GM12878 (cell line): ENCODE data around the gene TACC3. TPM values are rescaled to one million over a fixed set of nuclear protein-coding genes. Genes with fewer than 3 reads are reported as not detected.

Experiments used
- ATAC-seq: fragments of 200-7000 bp; cut with Tn5 transposase; 3 replicates; pipeline ENCODE4 v1.9.1; 2020; ENCODE audit warnings: mild to moderate bottlenecking, moderate library complexity
- BruUV-seq: library from RNA; stranded (reverse); fragments of 400-500 nt; replicated peaks from 2 replicates; lab custom pipeline; 2021; lab: Mats Ljungman, UMichigan
- CTCF ChIA-PET: fragments of 300-600 bp; sonication (Branson Sonifier 250); formaldehyde crosslinking; extraction: SDS; loops from one replicate; lab custom pipeline; 2021; ENCODE audit warnings: inconsistent platforms; lab: Yijun Ruan, JAX
- POLR2A ChIA-PET: fragments of 350-600 bp; formaldehyde crosslinking; extraction: SDS; loops from one replicate; lab custom pipeline; 2021; ENCODE audit warnings: inconsistent platforms; lab: Charles Lee
- RAD21 ChIA-PET: fragments of 300-600 bp; sonication (Branson Sonifier 250); formaldehyde crosslinking; loops from one replicate; lab custom pipeline; 2023; ENCODE audit warnings: antibody characterized with exemption; ENCODE audit not compliant: unreplicated experiment; lab: Charles Lee
- SMC1A ChIA-PET: fragments of 300-600 bp; sonication (Branson Sonifier 250); formaldehyde crosslinking; loops from one replicate; lab custom pipeline; 2023; ENCODE audit not compliant: unreplicated experiment, uncharacterized antibody; lab: Charles Lee
- DNase-seq: peaks from one replicate; pipeline ENCODE4 v3.0.0-alpha.2; 2011; ENCODE audit warnings: low read depth, low spot score
- FAIRE-seq: peaks from 3 replicates; lab custom pipeline; 2011; peaks lifted over from hg19 to GRCh38; lab: Jason Lieb, UNC
- H2AFZ ChIP-seq: 2 replicates; pipeline ENCODE4 v1.6.0; 2011; ENCODE audit warnings: low read depth, low read length, control low read depth; ENCODE audit not compliant: control insufficient read depth
- H3K27ac ChIP-seq: 2 replicates; pipeline ENCODE4 v1.5.1; 2011; ENCODE audit warnings: control low read depth; ENCODE audit not compliant: control insufficient read depth, insufficient read depth
- H3K27me3 ChIP-seq, 2 experiments: replicated peaks in 1 of 2; 2 replicates each; pipeline versions ENCODE4 v1.6.0 to v1.6.1; 2011; ENCODE audit warnings: low read length in 1 of 2; ENCODE audit not compliant: control insufficient read depth in 2 of 2, insufficient read depth in 2 of 2
- H3K36me3 ChIP-seq, 2 experiments: 2 replicates each; pipeline ENCODE4 v1.5.1; 2011; ENCODE audit warnings: low read length in 1 of 2; ENCODE audit not compliant: control insufficient read depth in 2 of 2, insufficient read depth in 2 of 2
- H3K4me1 ChIP-seq: 2 replicates; pipeline ENCODE4 v1.6.1; 2011; ENCODE audit warnings: mild to moderate bottlenecking, low read length, moderate library complexity, mixed read lengths; ENCODE audit not compliant: control insufficient read depth, insufficient read depth
- H3K4me2 ChIP-seq: 2 replicates; pipeline ENCODE4 v1.6.0; 2011; ENCODE audit warnings: control low read depth; ENCODE audit not compliant: control insufficient read depth, insufficient read depth
- H3K4me3 ChIP-seq: fragments of 200-600 bp; sonication (generic); 2 replicates; pipeline ENCODE4 v1.5.1; 2016
- H3K79me2 ChIP-seq: 2 replicates; pipeline ENCODE4 v1.6.0; 2011; ENCODE audit warnings: low read length; ENCODE audit not compliant: control insufficient read depth, insufficient read depth
- H3K9ac ChIP-seq: 2 replicates; pipeline ENCODE4 v1.8.0; 2011; ENCODE audit warnings: low read length, control low read depth, mixed read lengths; ENCODE audit not compliant: control insufficient read depth, insufficient read depth
- H3K9me3 ChIP-seq: replicated peaks from 3 replicates; pipeline ENCODE4 v1.5.1; 2011; ENCODE audit warnings: mild to moderate bottlenecking, low read length; ENCODE audit not compliant: control insufficient read depth, insufficient read depth
- H4K20me1 ChIP-seq: 2 replicates; pipeline ENCODE4 v1.6.0; 2011; ENCODE audit not compliant: control insufficient read depth, insufficient read depth
- CBFB ChIP-seq: IDR thresholded peaks from 2 replicates; pipeline ENCODE4 v1.6.1; 2016; ENCODE audit warnings: antibody characterized with exemption, low read depth
- FOXM1 ChIP-seq: IDR thresholded peaks from 2 replicates; pipeline ENCODE4 v1.6.1; 2012; ENCODE audit warnings: low read depth, mild to moderate bottlenecking, inconsistent platforms, low read length, moderate library complexity
- MTA3 ChIP-seq: IDR thresholded peaks from 2 replicates; pipeline ENCODE4 v1.6.1; 2012; ENCODE audit warnings: low read length, inconsistent platforms, borderline replicate concordance
- MYB ChIP-seq: fragments of 150-350 bp; IDR thresholded peaks from 2 replicates; pipeline ENCODE4 v1.6.1; 2014; ENCODE audit warnings: mild to moderate bottlenecking, low read depth, low read length, borderline replicate concordance
- NFXL1 ChIP-seq: fragments of 450-650 bp; IDR thresholded peaks from 2 replicates; pipeline ENCODE4 v1.6.1; 2017; ENCODE audit warnings: antibody characterized with exemption, mild to moderate bottlenecking, borderline replicate concordance
- POLR2AphosphoS2 ChIP-seq: IDR thresholded peaks from 2 replicates; pipeline ENCODE4 v1.6.1; 2011; ENCODE audit warnings: low read depth, mild to moderate bottlenecking, low read length, improper control_type of control experiment, moderate library complexity
- RAD21 ChIP-seq: IDR thresholded peaks from 2 replicates; pipeline ENCODE4 v1.6.1; 2011; ENCODE audit warnings: mild to moderate bottlenecking, low read depth, low read length, moderate library complexity; ENCODE audit not compliant: insufficient read depth
- TCF12 ChIP-seq: IDR thresholded peaks from 2 replicates; pipeline ENCODE4 v1.6.1; 2011; ENCODE audit warnings: low read depth, mild to moderate bottlenecking, low read length
- ZNF207 ChIP-seq: fragments of 450-650 bp; IDR thresholded peaks from 2 replicates; pipeline ENCODE4 v1.6.1; 2014; ENCODE audit warnings: antibody characterized with exemption, mild to moderate bottlenecking, borderline replicate concordance
- ZNF274 ChIP-seq: IDR thresholded peaks from one replicate; pipeline ENCODE4 v1.8.0; 2011; ENCODE audit not compliant: insufficient read length, insufficient read depth
- ZNF384 ChIP-seq: IDR thresholded peaks from 2 replicates; pipeline ENCODE4 v1.6.1; 2012; ENCODE audit warnings: low read depth, mild to moderate bottlenecking, low read length, improper control_type of control experiment, borderline replicate concordance
- WGBS: methylation state at CpG from one replicate; pipeline ENCODE4 v1.1.6; 2016; ENCODE audit warnings: low lambda C conversion rate; ENCODE audit not compliant: insufficient replicate concordance, insufficient coverage; ENCODE audit errors: missing lambda C conversion rate; 5-methylcytosine and 5-hydroxymethylcytosine counted together
- in situ Hi-C: fragments of 300-500 bp; cut with MboI; formaldehyde crosslinking; loops from 9 replicates; pipeline ENCODE4 v1.14.3; 2018; ENCODE audit warnings: mixed read lengths
- intact Hi-C: fragments of 100-400 bp; cut with micrococcal nuclease; formaldehyde crosslinking; loops from one replicate; pipeline ENCODE4 v1.14.2; 2022; ENCODE audit not compliant: unreplicated experiment
- polyA plus RNA-seq, 11 experiments: library from polyadenylated mRNA; depleted of rRNA in 4 of 11; unstranded in 6 of 11; stranded (reverse) in 5 of 11; fragments of >200 nt; fragmentation: Nextera tagmentation in 4 of 11; fragmentation: Illumina TruSeq in 1 of 11; extraction: Ambion mirVana in 4 of 11; extraction: Trizol in 1 of 11; gene quantifications; 1 replicate in 1 of 11; 2 replicates in 10 of 11; pipeline versions ENCODE4 v1.2.1 to v1.2.3, GENCODE V29; 2011 to 2016; ENCODE audit warnings: inconsistent platforms in 2 of 11, missing spikeins in 2 of 11, low read depth in 1 of 11
- total RNA-seq, 4 experiments: library from RNA; depleted of rRNA in 3 of 4; stranded (reverse); fragments of >200 nt in 3 of 4; fragmentation: Illumina TruSeq in 1 of 4; extraction: Trizol in 1 of 4; gene quantifications; 2 replicates each; pipeline versions ENCODE4 v1.2.1 to v1.2.3, GENCODE V29; 2013 to 2021
- TF ChIP-seq, protein P1 (sequence below): fragments of 450-650 bp; IDR thresholded peaks from 2 replicates; pipeline ENCODE4 v1.6.1; 2016; ENCODE audit warnings: mild to moderate bottlenecking
- TF ChIP-seq, protein P2 (sequence below): fragments of 450-650 bp; IDR thresholded peaks from 2 replicates; pipeline ENCODE4 v1.6.1; 2016; ENCODE audit warnings: mild to moderate bottlenecking, moderate library complexity, borderline replicate concordance
- TF ChIP-seq, protein P3 (sequence below): IDR thresholded peaks from 2 replicates; pipeline ENCODE4 v1.6.1; 2011; ENCODE audit warnings: low read depth, mild to moderate bottlenecking, low read length, moderate library complexity, borderline replicate concordance; ENCODE audit errors: extremely low read depth
- TF ChIP-seq, protein P4 (sequence below): fragments of 450-650 bp; IDR thresholded peaks from 2 replicates; pipeline ENCODE4 v1.6.1; 2018; ENCODE audit warnings: borderline replicate concordance, mild to moderate bottlenecking; ENCODE audit not compliant: partially characterized antibody

Gene TACC3
- total and polyA plus RNA-seq, 10 of the 15 experiments (the other 5 are each of a cell fraction or from before 2014, with no cell fraction given): 2.8 to 121 (median 73.3) TPM

DNA sequence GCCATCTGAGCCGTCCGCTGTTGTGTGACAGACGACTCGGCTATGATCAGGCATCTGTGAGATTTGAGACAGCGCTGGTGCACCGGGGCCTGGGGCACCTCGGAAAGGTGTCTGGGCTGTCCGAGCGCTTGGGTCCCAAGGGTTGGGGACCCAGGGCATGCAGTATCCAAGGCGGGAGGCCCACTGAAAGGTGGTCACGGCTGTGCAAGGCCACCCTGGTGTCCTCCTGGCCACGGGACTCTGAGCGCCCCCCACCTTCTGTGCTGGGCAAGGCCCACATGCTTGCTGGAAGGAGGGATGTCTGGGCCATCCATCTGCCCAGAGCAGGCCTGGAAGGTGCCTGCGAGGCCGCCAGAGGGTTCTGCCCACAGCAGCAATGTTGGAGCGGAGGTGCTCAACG, 19.9 kb downstream of the TACC3 start:
- H4K20me1 ChIP-seq: no peaks in the 10 kb centered on the region
- ATAC-seq: no peak
- ChIA-PET RAD21 (no interaction called here), SMC1A (no interaction called here), CTCF (interaction anchor here (2.2 kb wide), 1 partner anchor 48 kb away, joined by 8 read pairs; no protein-coding TSS in a partner anchor)
- H3K9me3 ChIP-seq: peaks cover 18% of the 10 kb centered on the region
- WGBS: 85% methylated on average over 12 of the region's 17 CpGs
- intact Hi-C loops: no loop called here
- no peak overlapping the region for H3K9ac ChIP-seq
- no peaks in the 10 kb centered on the region for H3K4me1 ChIP-seq
- no peak overlapping the region for H3K27ac ChIP-seq
- no peak for FAIRE-seq
- TF ChIP-seq, protein P1, sequence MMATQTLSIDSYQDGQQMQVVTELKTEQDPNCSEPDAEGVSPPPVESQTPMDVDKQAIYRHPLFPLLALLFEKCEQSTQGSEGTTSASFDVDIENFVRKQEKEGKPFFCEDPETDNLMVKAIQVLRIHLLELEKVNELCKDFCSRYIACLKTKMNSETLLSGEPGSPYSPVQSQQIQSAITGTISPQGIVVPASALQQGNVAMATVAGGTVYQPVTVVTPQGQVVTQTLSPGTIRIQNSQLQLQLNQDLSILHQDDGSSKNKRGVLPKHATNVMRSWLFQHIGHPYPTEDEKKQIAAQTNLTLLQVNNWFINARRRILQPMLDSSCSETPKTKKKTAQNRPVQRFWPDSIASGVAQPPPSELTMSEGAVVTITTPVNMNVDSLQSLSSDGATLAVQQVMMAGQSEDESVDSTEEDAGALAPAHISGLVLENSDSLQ: no peak
- TF ChIP-seq ZNF207 (no peak), CBFB (no peak), TCF12 (no peak), FOXM1 (no peak), POLR2AphosphoS2 (no peak), MYB (no peak), MTA3 (no peak), ZNF274 (no peak), NFXL1 (no peak), RAD21 (no peak), ZNF384 (no peak)
- TF ChIP-seq, protein P2, sequence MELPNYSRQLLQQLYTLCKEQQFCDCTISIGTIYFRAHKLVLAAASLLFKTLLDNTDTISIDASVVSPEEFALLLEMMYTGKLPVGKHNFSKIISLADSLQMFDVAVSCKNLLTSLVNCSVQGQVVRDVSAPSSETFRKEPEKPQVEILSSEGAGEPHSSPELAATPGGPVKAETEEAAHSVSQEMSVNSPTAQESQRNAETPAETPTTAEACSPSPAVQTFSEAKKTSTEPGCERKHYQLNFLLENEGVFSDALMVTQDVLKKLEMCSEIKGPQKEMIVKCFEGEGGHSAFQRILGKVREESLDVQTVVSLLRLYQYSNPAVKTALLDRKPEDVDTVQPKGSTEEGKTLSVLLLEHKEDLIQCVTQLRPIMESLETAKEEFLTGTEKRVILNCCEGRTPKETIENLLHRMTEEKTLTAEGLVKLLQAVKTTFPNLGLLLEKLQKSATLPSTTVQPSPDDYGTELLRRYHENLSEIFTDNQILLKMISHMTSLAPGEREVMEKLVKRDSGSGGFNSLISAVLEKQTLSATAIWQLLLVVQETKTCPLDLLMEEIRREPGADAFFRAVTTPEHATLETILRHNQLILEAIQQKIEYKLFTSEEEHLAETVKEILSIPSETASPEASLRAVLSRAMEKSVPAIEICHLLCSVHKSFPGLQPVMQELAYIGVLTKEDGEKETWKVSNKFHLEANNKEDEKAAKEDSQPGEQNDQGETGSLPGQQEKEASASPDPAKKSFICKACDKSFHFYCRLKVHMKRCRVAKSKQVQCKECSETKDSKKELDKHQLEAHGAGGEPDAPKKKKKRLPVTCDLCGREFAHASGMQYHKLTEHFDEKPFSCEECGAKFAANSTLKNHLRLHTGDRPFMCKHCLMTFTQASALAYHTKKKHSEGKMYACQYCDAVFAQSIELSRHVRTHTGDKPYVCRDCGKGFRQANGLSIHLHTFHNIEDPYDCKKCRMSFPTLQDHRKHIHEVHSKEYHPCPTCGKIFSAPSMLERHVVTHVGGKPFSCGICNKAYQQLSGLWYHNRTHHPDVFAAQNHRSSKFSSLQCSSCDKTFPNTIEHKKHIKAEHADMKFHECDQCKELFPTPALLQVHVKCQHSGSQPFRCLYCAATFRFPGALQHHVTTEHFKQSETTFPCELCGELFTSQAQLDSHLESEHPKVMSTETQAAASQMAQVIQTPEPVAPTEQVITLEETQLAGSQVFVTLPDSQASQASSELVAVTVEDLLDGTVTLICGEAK: no peak
- TF ChIP-seq, protein P3, sequence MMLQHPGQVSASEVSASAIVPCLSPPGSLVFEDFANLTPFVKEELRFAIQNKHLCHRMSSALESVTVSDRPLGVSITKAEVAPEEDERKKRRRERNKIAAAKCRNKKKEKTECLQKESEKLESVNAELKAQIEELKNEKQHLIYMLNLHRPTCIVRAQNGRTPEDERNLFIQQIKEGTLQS: no peak
- TF ChIP-seq, protein P4, sequence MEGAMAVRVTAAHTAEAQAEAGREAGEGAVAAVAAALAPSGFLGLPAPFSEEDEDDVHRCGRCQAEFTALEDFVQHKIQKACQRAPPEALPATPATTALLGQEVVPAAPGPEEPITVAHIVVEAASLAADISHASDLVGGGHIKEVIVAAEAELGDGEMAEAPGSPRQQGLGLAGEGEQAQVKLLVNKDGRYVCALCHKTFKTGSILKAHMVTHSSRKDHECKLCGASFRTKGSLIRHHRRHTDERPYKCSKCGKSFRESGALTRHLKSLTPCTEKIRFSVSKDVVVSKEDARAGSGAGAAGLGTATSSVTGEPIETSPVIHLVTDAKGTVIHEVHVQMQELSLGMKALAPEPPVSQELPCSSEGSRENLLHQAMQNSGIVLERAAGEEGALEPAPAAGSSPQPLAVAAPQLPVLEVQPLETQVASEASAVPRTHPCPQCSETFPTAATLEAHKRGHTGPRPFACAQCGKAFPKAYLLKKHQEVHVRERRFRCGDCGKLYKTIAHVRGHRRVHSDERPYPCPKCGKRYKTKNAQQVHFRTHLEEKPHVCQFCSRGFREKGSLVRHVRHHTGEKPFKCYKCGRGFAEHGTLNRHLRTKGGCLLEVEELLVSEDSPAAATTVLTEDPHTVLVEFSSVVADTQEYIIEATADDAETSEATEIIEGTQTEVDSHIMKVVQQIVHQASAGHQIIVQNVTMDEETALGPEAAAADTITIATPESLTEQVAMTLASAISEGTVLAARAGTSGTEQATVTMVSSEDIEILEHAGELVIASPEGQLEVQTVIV: no peak
- TF ChIP-seq, all 136 proteins: peak for 0
- POLR2A ChIA-PET: no interaction called here
- BruUV-seq: no TSS peak
- no peaks in the 10 kb centered on the region for H3K27me3 ChIP-seq
- no peak for DNase-seq
- H3K4me2 ChIP-seq: no peak overlapping the region
- no peak overlapping the region for H2AFZ ChIP-seq
- H3K4me3 ChIP-seq: no peak overlapping the region
- in situ Hi-C loops: loop anchor here (5.0 kb wide), 2 partner anchors 76 to 166 kb away; no protein-coding TSS in a partner anchor
- peaks cover 38 to 52% of the 10 kb centered on the region in 2 experiments for H3K36me3 ChIP-seq
- no peaks in the 10 kb centered on the region for H3K79me2 ChIP-seq
